A549 treated with RU486 at 1 μM for 4 hours (cell line): ENCODE data around the gene IPO13. TPM values are rescaled to one million over a fixed set of nuclear protein-coding genes. Genes with fewer than 3 reads are reported as not detected.

ENCODE experiments used
- total RNA-seq: library from RNA; stranded (reverse); fragments of 200-300 nt; extraction: Qiagen RNA extraction; gene quantifications from 5 replicates; pipeline ENCODE4 v1.2.3, GENCODE V29; 2022; ENCODE audit warnings: low read depth

Gene IPO13, protein sequence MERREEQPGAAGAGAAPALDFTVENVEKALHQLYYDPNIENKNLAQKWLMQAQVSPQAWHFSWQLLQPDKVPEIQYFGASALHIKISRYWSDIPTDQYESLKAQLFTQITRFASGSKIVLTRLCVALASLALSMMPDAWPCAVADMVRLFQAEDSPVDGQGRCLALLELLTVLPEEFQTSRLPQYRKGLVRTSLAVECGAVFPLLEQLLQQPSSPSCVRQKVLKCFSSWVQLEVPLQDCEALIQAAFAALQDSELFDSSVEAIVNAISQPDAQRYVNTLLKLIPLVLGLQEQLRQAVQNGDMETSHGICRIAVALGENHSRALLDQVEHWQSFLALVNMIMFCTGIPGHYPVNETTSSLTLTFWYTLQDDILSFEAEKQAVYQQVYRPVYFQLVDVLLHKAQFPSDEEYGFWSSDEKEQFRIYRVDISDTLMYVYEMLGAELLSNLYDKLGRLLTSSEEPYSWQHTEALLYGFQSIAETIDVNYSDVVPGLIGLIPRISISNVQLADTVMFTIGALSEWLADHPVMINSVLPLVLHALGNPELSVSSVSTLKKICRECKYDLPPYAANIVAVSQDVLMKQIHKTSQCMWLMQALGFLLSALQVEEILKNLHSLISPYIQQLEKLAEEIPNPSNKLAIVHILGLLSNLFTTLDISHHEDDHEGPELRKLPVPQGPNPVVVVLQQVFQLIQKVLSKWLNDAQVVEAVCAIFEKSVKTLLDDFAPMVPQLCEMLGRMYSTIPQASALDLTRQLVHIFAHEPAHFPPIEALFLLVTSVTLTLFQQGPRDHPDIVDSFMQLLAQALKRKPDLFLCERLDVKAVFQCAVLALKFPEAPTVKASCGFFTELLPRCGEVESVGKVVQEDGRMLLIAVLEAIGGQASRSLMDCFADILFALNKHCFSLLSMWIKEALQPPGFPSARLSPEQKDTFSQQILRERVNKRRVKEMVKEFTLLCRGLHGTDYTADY
- total RNA-seq = 9.4 to 16.4 TPM (median 15.2 TPM) in 5 replicates

DNA sequence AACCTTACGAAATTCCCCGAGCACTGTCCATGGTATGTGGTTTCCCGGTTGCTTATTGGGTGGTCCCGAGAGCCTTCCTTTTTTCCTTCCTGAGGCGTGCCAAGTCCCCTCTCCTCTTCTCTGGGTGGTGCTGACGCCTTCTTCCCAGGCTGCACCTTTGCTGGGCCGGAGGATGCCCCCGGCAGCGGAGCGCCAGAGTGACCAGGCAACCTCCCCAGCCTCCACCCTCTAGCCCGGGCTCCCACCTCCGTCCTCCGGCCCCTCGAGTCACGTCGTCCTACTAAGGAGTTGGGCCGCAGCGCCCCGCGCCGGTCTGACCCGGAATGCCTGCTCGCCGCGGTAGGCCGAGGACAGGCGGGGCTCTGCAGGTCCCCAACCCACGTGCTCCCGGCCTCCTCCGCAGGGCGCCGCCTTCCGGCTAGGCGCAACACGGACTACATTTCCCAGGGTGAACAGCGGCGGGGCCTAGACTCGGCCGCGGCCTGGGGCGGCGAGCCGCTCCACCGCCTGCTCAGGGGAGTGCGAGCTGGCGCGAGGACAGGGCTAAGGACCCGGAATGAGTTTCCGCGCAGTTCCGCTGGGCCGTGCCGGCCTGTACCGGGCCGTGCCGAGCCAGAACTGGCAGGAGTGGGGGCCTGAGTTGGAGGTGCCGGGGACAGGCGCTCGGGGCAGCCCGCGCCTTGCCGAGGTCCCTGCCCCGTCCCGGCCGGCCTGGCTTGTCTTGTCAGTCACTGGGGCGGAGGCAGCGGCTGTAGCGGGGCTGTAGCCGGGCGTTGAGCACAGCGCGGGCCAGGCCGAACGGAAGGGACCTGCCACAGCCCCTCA lies at the start of gene IPO13:
TSS of gene IPO13 (plus strand) at position 715 of the 825 bp plus-strand sequence. CDS start 651 bp downstream, outside the sequence.

DNA sequence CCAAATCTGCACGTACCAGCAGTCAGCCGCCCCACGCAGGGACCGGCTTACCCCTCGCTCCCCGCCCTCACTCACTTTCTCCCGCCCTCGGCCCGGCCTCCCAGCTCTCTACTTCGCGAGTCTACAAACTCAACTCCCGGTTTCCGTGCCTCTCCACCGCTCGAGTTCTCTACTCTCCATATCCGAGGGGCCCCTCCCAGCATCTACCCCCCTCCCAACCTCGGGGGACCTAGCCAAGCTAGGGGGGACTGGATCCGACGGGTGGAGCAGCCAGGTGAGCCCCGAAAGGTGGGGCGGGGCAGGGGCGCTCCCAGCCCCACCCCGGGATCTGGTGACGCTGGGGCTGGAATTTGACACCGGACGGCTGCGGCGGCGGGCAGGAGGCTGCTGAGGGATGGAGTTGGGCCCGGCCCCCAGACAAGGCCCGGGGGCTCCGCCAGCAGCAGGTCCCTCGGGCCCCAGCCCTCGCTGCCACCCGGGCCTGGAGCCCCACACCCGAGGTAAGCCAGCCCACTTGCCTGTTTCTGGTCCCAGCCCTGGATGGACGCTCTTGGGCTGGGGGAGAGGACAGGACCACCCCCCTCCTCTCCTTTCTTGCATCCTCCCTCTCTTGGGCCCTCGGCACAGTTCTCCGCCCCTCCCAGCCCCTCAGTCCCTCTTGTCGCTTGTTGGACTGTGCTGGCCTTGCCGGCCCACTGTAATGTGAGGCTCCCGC lies 13.2 kb upstream of the IPO13 start, which contains the start of gene ARTN:
TSS of gene ARTN (plus strand) at position 416 of the 715 bp plus-strand sequence. CDS start 1,856 bp downstream, outside the sequence.

DNA sequence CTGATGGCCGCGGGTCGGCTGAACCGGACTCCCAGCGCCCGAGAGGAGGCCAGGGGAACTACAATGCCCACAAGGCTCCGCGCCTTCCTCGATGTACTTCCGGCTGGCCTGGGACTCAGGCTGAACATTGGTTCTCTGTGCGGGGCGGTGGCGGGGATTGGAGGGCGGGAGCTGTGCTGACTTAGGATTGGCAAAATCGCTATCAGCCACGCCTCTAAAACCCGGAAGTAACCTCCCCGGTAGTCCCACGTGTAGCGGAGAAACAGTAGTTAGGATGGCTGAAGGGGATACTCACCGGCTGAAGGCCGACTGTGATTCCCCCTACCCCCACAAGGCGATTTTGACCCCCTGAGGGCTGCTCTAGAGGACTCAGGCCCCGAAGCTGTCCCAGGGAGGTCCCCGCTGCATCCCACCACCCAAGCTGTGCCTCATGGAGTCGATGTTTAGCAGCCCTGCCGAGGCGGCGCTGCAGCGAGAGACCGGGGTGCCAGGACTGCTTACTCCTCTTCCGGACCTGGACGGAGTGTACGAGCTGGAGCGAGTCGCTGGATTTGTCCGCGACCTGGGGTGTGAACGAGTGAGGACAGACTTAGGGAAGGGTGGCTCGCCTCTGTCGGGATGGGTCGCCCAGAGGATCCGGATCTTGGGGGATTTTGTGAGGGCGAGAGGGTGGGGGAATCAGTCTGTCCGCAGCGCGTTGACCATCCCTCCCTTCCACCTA lies 23.2 kb downstream of the IPO13 start, which contains the start of gene DPH2:
TSS of gene DPH2 (plus strand) at position 265 of the 721 bp plus-strand sequence. CDS start at position 431, 166 bp downstream.

DNA sequence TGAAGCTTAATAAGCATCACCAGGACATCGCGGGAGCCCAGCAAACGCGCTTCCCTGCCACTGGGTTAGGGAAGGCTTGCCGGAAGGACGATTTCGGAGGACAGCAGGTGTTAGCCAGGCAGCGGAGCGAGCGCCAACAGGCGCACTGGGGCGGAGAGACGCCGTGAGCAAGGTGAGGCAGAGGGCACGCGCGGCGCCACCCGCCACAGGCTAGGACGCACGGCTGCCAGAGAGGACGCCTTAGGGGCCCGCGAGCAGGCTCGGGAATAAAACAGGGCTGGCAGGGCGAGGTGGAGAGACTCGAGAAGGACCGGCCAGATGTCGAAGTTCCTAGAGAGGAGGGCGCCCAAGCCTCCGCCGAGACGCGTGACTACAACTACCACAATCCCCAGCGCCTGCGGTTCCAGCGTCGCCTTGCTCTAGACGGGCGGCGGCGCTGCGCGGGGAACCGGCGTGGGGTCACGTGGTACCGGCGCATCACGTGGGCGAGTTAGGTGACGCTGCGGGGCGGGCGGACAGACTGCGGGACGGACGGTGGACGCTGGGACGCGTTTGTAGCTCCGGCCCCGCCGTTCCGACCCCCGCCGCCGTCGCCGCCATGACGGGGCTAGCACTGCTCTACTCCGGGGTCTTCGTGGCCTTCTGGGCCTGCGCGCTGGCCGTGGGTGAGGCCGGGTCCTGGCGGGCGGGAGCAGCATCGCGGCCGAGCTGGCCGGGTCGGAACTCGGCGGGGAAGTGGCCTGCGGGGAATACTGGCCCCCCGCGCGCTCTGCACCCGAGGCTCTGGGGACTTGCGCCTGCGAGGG lies 27.9 kb downstream of the IPO13 start, which contains the start of gene ATP6V0B:
TSS of gene ATP6V0B (plus strand) at position 518 of the 806 bp plus-strand sequence. CDS start at position 599, 81 bp downstream.

DNA sequence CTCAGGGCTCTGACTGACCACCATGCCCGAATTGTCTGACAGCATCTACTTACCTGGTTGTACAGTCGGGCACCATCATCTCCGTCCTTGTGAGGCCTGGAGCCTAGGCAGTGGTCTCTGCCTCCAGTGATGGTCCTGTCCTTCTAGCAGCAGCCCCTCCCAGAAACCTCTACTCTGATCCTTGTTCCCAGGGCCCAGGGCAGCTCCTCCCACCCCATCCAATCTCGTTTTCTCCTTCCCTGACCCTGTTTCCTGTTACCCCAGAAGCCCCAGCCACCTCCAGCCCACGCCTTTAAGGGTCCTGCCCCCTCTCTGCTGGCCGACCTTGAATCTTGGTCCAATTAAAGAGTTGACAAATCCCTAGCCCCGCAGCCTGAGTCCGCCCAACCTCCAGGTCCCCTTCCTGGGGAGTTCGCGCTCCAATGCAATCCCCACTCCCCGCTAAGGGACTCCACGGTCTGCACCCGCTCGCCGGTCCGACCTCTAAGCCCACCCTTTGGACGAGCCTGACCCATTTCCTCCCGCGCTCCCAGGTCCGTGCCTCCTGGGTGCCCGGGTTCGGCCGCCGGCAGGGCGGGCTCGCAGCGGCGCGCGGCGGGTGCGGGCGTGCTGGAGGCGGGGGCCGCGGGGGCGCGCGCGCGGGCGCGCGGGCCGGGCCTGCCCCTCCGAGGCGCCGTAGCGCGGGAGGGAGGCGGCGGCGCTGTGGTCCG lies 32.0 kb downstream of the IPO13 start, which contains the start of gene B4GALT2:
TSS of gene B4GALT2 (plus strand) at position 660 of the 710 bp plus-strand sequence. CDS start 1,951 bp downstream, outside the sequence.

DNA sequence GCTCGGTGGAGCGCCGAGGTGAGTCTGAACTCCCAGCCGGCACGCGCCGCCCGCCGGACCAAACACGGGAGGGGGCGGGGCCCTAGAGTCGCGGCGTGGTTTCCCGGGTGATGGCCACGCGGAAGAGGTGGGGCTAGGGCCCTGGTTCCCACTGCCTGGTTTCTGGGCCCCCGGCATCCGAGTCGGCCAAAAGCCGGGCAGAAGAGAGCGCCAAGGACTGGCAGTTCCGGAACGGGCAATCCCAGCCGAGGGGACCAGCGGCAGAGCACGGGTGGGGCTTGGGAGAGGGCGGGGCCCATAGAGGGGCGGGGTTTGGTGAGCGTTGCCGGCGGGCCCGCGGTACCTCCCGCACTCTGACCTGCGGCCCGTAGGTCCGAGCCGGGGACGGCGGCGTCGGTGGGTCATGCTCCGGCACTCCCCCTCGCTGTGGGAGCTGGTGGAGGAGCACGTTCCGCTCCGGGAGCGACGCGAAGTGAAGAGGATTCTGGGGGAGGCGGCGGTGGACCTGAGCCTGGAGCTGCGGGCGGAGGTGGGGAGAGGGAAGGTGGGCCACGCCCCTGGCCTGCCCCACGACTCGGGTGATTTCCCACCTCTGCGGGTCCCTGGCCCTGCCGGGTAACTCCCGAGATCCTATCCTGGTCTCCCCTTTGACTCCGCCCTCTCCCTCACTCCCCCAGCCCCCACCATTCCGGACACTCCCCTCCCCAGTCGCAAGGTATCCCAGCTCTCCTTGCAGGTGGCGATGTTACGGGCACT lies 44.9 kb downstream of the IPO13 start, which contains the start of gene CCDC24:
TSS of gene CCDC24 (plus strand) at position 124 of the 756 bp plus-strand sequence. CDS start at position 404, 280 bp downstream.

Other genes starting within 250 kb of the IPO13 start
- gene ST3GAL3, start 239.4 kb upstream of the IPO13 start, total RNA-seq = 1.7 to 3.3 TPM (median 2.5 TPM) in 5 replicates
- gene ARTN, start 13.1 kb upstream of the IPO13 start, total RNA-seq = 0.15 to 0.51 TPM (median 0.22 TPM) in 5 replicates
- gene DPH2, start 23.1 kb downstream of the IPO13 start, total RNA-seq = 38.6 to 43.3 TPM (median 41.0 TPM) in 5 replicates
- gene ATP6V0B, start 28.0 kb downstream of the IPO13 start, total RNA-seq = 89.1 to 158 TPM (median 137 TPM) in 5 replicates
- 43.9 to 72.3 TPM (median 64.9 TPM) in 5 replicates for gene B4GALT2, start 32.3 kb downstream of the IPO13 start, total RNA-seq
- gene CCDC24, start 44.6 kb downstream of the IPO13 start, total RNA-seq = 5.9 to 7.6 TPM (median 7.3 TPM) in 5 replicates
- gene SLC6A9, start 84.5 kb downstream of the IPO13 start, total RNA-seq = 12.8 to 17.3 TPM (median 14.6 TPM) in 5 replicates
- 0.15 to 0.46 TPM (median 0.38 TPM) in 5 replicates for gene KLF17, start 171.9 kb downstream of the IPO13 start, total RNA-seq
- gene KLF18, start 194.7 kb downstream of the IPO13 start, total RNA-seq = not detected in 5 replicates